WTC11 (cell line): Measurements from ENCODE around the gene FHIT.

Experiments
- CREB1 ChIP-seq: sonication (generic); formaldehyde crosslinking; IDR thresholded peaks from 2 replicates; pipeline ENCODE4 v1.8.0; 2023; ENCODE audit warnings: mild to moderate bottlenecking, missing genetic modification reagents
- CTCF ChIP-seq: fragments of 200-600 bp; IDR thresholded peaks from 2 replicates; pipeline ENCODE4 v1.8.0; 2022; ENCODE audit warnings: antibody characterized with exemption
- E2F1 ChIP-seq: sonication (generic); formaldehyde crosslinking; IDR thresholded peaks from 2 replicates; pipeline ENCODE4 v1.8.0; 2022; ENCODE audit warnings: mild to moderate bottlenecking, missing genetic modification reagents
- FOXP4 ChIP-seq: sonication (generic); formaldehyde crosslinking; IDR thresholded peaks from 2 replicates; pipeline ENCODE4 v1.8.0; 2022; ENCODE audit warnings: mild to moderate bottlenecking, missing genetic modification reagents
- HMGXB4 ChIP-seq: sonication (generic); formaldehyde crosslinking; IDR thresholded peaks from 2 replicates; pipeline ENCODE4 v1.8.1; 2023; ENCODE audit warnings: mild to moderate bottlenecking, moderate library complexity, missing genetic modification reagents
- JAZF1 ChIP-seq: fragments of 250-450 bp; sonication (Bioruptor Pico); IDR thresholded peaks from 2 replicates; pipeline ENCODE4 v1.9.0; 2021; ENCODE audit warnings: moderate library complexity, mild to moderate bottlenecking, inconsistent platforms
- TCF7 ChIP-seq: sonication (generic); formaldehyde crosslinking; IDR thresholded peaks from 2 replicates; pipeline ENCODE4 v1.8.0; 2022; ENCODE audit warnings: mild to moderate bottlenecking, low read depth, missing genetic modification reagents, moderate library complexity
- TEAD4 ChIP-seq: sonication (generic); formaldehyde crosslinking; IDR thresholded peaks from 2 replicates; pipeline ENCODE4 v1.8.0; 2022; ENCODE audit warnings: mild to moderate bottlenecking, missing genetic modification reagents
- ZNF671 ChIP-seq: fragments of 250-450 bp; sonication (Bioruptor Pico); IDR thresholded peaks from 2 replicates; pipeline ENCODE4 v1.8.0; 2021; ENCODE audit warnings: mild to moderate bottlenecking
- TF ChIP-seq, protein P1 (sequence below): sonication (generic); formaldehyde crosslinking; IDR thresholded peaks from 2 replicates; pipeline ENCODE4 v1.8.1; 2023; ENCODE audit warnings: mild to moderate bottlenecking, missing genetic modification reagents, moderate library complexity

DNA sequence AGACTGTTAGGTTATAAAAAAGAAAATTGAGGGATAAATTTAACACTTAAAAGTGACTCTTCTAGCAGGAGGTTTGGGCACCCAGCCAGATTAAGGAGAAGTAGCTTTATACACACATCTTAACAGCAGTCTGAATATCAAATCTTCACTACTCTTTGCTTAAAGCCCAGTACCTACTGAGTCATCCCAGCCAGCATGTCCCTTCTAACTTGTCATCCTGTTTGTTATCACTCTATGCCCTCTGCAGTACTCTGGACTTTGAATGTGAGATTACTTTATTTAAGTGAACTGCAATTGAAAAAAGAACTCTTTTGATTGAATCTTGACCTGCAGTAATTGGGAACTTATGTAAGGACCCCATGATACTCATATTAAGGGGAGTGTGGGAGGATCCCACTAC, 77.6 kb downstream of the FHIT start:
- no peak for TF ChIP-seq CTCF
- TF ChIP-seq E2F1 (CRISPR knock-in tag), result no peak
- TF ChIP-seq TEAD4 (CRISPR knock-in tag), result no peak
- TF ChIP-seq HMGXB4, result no peak
- no peak for TF ChIP-seq TCF7 (CRISPR knock-in tag)
- no peak for TF ChIP-seq ZNF671 (CRISPR knock-in tag)
- no peak for TF ChIP-seq JAZF1 (CRISPR knock-in tag)
- TF ChIP-seq FOXP4 (CRISPR knock-in tag), result no peak
- TF ChIP-seq, protein P1, sequence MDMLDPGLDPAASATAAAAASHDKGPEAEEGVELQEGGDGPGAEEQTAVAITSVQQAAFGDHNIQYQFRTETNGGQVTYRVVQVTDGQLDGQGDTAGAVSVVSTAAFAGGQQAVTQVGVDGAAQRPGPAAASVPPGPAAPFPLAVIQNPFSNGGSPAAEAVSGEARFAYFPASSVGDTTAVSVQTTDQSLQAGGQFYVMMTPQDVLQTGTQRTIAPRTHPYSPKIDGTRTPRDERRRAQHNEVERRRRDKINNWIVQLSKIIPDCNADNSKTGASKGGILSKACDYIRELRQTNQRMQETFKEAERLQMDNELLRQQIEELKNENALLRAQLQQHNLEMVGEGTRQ (CRISPR knock-in tag), result no peak
- TF ChIP-seq CREB1 (CRISPR knock-in tag), result no peak
